Suppressor macrophage treated with lipopolysaccharide for 1 hour (primary cell): ENCODE data around the gene ZSWIM5.
"Not testable (repeated sequence)": the region's sequence is repeated elsewhere in the genome, so short reads cannot be mapped to it uniquely, and the experiment has no call there.

Experiments
- DNase-seq, 3 donors: peaks; one replicate each; pipeline ENCODE4 v3.0.0-alpha.2; 2020 to 2022

ZSWIM5 gene

DNA sequence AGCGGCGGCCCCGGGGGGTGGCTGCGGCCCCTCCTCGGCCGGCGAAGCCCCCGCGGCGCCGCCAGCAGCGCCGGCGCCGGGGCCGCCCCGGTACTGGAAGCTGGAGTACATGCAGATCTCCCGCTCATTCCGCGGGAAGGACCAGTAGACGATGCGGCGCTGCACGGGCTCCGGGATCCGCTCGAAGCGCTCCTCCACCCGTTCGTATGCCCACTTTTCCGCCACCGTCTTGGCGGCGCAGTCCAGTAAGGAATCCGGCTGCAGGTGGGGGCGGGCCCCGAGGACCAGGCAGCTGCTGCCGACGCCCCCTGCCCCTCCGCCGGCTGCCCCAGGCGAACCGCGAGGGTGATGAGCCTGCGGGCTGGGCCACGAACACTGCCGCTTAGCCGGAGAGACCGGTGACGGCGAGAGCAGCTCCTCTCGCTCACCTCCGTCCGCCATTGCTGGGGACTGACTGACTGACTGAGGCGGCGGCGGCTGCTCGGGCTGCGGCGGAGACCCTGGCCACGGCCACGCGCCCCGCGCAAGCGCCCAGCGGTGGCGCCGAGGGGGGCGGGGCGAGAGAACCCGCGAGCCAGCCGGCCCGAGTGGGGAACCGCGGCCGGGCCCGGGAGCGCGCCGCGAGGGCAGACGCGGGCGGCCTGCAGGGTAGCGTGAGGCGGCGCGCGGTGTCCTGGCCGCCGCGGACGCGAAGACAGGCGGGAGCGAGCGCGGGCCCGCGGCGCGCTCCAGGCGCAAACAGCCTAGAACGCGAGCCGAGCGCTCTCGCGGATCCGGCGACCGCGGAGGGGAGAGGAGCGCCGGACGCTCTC is at the start of gene ZSWIM5:
Gene ZSWIM5 (minus strand): TSS at position 696 of the 812 bp plus-strand sequence. CDS start 255 bp downstream, at position 441.
- DNase-seq: peak; percentile 51 to 80 (median 67)

DNA sequence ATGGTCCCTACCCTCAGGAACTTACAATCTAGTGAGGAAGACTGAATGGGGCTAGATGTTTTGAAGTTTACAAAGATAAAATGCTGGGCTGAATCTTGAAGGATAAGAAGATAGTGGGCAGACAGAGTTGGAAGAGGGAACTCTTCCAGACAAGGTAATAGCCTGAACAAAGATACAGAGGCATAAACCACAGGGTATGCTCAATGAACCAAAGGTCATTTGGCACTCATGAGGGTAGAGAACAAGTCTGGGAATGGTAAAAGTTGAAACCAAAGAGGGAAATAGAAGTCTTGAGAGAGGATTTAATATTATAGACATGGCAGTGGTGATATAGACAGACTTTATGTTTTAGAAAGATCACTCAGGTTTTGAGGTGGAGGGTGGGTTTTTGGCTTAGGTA is 48.1 kb upstream of the ZSWIM5 start:
- DNase-seq: no peak

- DNase-seq: no peak
These were observed 44.1 kb upstream of the ZSWIM5 start for GRCh38 chr1:45250544-45250943.

DNA sequence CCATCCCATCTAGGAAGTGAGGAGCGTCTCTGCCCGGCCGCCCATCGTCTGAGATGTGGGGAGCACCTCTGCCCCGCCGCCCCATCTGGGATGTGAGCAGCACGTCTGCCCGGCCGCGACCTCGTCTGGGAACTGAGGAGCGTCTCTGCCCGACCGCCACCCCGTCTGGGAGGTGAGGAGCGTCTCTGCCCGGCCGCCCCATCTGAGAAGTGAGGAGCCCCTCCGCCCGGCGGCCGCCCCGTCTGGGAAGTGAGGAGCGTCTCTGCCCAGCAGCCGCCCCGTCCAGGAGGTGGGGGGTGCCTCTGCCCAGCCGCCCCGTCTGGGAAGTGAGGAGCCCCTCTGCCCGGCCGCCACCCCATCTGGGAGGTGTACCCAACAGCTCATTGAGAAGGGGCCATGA is 41.6 kb upstream of the ZSWIM5 start:
- not testable (repeated sequence) for DNase-seq

GRCh38 chr1:45246760-45247159 is 40.4 kb upstream of the ZSWIM5 start:
- peak in 1 of 3 donors; percentile 21 for DNase-seq

DNA sequence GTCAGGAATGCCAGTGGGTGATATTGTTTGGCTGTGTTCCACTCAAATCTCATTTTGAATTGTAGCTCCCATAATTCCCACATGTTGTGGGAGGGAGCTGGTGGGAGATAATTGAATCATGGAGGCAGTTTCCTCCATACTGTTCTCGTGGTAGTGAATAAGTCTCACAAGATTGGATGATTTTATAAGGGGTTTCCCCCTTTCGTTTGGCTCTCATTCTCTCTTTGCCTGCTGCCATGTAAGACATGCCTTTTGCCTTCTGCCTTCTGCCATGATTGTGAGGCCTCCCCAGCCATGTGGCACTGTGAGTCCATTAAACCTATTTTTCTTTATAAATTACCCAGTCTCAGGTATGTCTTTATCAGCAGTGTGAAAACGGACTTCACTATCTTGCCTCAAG is 40.0 kb upstream of the ZSWIM5 start:
- not testable (repeated sequence) for DNase-seq

DNA sequence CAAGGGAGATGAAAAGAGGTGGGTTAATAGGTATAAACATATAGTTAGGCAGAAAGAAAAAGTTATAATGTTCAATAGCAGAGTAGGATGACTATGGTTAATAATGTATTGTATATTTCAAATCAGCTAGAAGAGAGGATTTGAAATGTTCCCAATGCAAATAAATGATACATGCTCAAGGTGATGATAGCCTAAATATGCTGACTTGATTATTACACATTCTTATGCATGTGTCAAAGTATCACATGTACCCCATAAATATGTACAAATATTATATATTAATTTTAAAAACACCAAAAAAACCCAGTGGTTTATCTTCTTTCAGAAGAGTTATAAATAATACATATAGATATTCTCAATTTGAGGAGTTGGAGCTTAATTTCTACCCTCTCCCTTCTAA is 38.3 kb upstream of the ZSWIM5 start:
- DNase-seq: no peak

- DNase-seq: no peak
These were observed 37.3 kb upstream of the ZSWIM5 start for GRCh38 chr1:45243476-45244343.

GRCh38 chr1:45238846-45239245 is 32.4 kb upstream of the ZSWIM5 start:
- DNase-seq: no peak

DNA sequence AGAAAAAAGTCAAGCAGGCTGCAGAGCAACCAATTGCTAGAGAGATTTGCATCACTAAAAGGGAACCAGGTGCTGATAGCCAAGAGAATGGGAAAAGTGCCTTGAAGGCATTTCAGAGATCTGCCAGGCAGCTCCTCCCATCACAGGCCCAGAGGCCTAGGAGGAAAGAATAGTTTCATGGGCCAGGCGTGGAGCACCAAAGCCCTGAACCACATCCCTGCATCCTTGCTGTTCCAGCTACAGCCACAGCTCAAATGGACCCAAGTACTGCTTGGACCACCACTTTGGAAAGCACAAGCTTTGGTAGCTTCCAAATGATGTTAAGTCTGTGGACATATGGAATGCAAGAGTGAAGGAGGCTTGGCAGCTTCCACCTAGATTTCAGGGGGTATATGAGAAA is 29.7 kb upstream of the ZSWIM5 start:
- no peak for DNase-seq

DNA sequence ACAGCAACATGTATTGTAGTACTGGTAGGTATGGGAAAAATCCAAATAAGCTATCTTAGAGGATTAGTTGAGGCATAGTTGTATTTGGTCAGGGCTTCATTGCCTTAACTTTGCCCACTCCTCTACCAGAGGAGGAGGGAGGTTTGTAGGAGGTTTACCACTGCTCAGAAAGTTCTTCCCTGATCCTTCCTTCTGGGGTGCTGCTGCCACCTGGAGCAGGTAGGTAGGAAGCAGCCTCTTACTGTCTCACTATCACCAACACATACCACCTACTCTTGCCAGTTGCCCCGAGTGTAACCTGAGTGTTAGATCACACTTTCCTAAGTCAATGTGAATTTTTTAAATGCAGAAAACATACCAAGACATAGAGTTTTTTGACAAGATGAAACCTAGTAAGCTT is 24.1 kb upstream of the ZSWIM5 start:
- no peak for DNase-seq

DNA sequence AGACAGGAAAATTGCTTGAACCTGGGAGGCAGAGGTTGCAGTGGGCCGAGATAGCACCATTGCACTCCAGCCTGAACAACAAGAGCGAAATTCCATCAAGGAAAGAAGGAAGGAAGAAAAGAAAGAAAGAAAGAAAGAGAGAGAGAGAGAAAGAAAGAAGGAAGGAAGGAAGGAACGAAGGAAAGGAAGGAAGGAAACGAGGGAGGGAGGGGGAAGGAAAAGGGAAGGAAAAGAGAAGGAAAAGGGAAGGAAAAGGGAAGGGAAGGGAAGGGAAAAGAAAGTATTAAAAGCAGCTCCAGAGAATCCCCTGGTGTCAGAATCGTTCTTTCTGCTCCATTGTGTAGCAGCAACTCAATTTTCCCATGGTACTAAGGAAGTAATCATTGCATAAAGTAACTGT is 19.2 kb upstream of the ZSWIM5 start:
- DNase-seq: no peak

DNA sequence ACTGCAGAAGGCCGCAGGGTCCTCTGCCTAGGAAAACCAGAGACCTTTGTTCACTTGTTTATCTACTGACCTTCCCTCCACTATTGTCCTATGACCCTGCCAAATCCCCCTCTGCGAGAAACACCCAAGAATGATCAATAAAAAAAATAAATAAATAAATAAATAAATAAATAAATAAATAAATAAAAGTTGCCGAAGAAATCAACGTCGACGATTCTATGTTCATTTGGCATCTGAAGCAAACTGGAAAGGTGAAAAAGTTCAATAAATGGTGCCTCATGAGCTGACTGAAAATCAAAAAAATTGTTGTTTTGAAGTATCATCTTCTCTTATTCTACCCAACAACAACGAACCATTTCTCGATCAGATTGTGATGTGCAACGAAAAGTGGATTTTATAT is 17.3 kb upstream of the ZSWIM5 start:
- not testable (repeated sequence) for DNase-seq

DNA sequence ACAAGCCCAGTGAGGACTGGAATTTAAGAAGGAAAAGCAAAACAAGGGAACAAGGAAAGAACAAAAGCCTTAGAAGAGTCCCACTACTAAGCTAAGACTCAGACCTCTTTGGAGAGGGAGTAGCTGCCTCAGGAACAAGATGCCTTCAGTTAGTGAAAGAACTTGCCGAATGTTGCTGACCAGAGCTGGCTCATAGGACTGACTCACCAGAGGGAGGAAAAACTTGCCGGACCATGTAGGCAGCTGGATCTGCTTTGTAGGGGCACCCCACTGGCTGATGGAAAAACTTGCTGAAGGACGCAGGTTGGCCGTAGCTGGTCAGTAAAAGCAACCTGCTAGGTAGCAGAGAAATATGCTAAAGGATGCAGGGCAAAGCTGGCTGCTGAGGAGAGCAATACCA is 15.3 kb upstream of the ZSWIM5 start:
- DNase-seq: no peak

GRCh38 chr1:45216861-45217260 is 10.5 kb upstream of the ZSWIM5 start:
- DNase-seq: no peak

- DNase-seq: no peak
These were observed 9.8 kb upstream of the ZSWIM5 start for GRCh38 chr1:45216200-45216541.

- no peak for DNase-seq
These were observed 9.2 kb upstream of the ZSWIM5 start for GRCh38 chr1:45215485-45216199.

DNA sequence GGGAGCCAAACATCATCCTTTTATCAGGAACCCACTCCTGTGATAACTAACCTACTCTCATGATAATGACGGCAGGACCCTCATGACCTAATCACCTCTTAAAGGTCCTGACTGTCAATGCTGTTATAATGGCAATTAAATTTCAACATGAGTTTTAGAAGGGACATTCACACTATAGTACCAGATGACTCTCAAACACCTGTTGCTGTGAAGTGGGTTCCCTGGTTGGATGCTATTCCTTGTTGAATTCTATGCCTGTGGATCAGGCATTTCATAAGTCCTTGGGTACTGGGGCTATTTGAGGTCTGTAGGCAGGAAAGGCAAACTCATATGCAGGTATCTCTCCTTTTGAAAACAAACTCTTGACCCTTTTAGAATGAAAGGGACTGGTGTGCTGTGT is 7.5 kb upstream of the ZSWIM5 start:
- no peak for DNase-seq

DNA sequence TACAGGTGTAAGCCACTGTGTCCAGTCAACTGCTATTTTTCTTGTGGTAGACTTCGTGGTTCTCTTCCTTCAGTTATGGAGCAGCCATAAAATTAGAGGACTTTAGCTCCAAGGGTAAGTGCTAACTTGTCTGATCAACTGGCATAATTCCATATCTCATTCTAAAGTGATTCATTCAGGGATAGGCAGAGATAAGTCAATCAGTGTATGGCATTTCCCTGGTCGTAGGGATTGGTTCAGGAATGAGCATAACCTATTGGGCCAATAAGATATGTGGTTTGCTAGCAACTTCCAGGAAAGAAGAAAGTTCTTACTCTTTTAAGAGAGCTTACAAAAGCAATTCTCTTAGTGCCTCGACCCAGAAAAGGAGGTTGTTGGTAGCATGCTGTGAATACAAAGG is 4.7 kb upstream of the ZSWIM5 start:
- DNase-seq: no peak

- no peak for DNase-seq
These were observed 611 bp upstream of the ZSWIM5 start for GRCh38 chr1:45206808-45207623.

- DNase-seq: peak in 2 of 3 donors; percentile 24 to 48
These were observed 1.1 kb downstream of the ZSWIM5 start for GRCh38 chr1:45205011-45205909.
